ENCODE data around the gene EDNRA. TPM values are rescaled to one million over a fixed set of nuclear protein-coding genes. Genes with fewer than 3 reads are reported as not detected.

EDNRA gene
- total RNA-seq, 1 donor from 2014 or later: 5.8 TPM

GRCh38 chr4:147594107-147594506 lies 113.2 kb downstream of the EDNRA start:
- Mint-ChIP-seq H3K27me3 (ENCODE audit: low read depth) (no peaks in the 10 kb centered on the region), H3K4me1 (peaks cover 17% of the 10 kb centered on the region)
- no peak for DNase-seq (ENCODE audit: low read depth, low spot score)

More at GRCh38 chr4:147594107-147594506, 113.2 kb downstream of the EDNRA start:
- TF ChIP-seq CTCF (conservative IDR thresholded peaks at IDR 0.05): no peak
- H3K36me3 Mint-ChIP-seq (ENCODE audit: low read depth): no peaks in the 10 kb centered on the region
- H3K27ac Mint-ChIP-seq (ENCODE audit: unreplicated experiment): no peak overlapping the region
- no peaks in the 10 kb centered on the region for H3K9me3 Mint-ChIP-seq
- no peak overlapping the region for H3K4me3 Mint-ChIP-seq

Other genes starting within 250 kb of the EDNRA start
- gene TMEM184C, start 136.3 kb downstream of the EDNRA start, total RNA-seq: 36.4 and 36.6 TPM in 2 replicates
- 8.5 and 10.2 TPM in 2 replicates for gene PRMT9, start 203.1 kb downstream of the EDNRA start, total RNA-seq